ENCODE results near the gene OSBP.
A peak's percentile ranks its signal among the peaks of the same experiment; 100 is the strongest.

The OSBP gene

GRCh38 chr11:59556115-59556916, 59.3 kb downstream of the OSBP start:
- peak; percentile 68 to 85 (median 84) for DNase-seq
- Histone ChIP-seq H3K4me3 (ENCODE audit: control insufficient read depth in 1 of 7, extremely low read depth in 1 of 7, insufficient read depth in 4 of 7, low read depth in 2 of 7, low read length in 6 of 7) (peak overlapping the region in 6 of 7 experiments; percentile 56 to 81 (median 68)), H3K4me1 (ENCODE audit: control extremely low read depth in 1 of 4, control insufficient read depth in 4 of 4, insufficient read depth in 4 of 4, low read length in 3 of 4) (peaks cover 7 to 27% (median 16%) of the 10 kb centered on the region in 4 experiments), H3K9me3 (ENCODE audit: control extremely low read depth in 1 of 5, control insufficient read depth in 4 of 5, insufficient read depth in 2 of 5, low read depth in 1 of 5, low read length in 4 of 5) (no peaks in the 10 kb centered on the region), H3K27me3 (replicated peaks in 2 of 5; ENCODE audit: control insufficient read depth in 4 of 5, insufficient read depth in 5 of 5, low read length in 4 of 5) (peaks cover 0 to 3% (median 0%) of the 10 kb centered on the region in 5 experiments), H3K36me3 (ENCODE audit: control insufficient read depth in 4 of 4, insufficient read depth in 4 of 4, low read length in 3 of 4) (no peaks in the 10 kb centered on the region), H3K27ac (ENCODE audit: insufficient read depth in 1 of 2, low read depth in 1 of 2, low read length in 2 of 2, poor library complexity in 1 of 2, severe bottlenecking in 2 of 2) (peak overlapping the region in 1 of 2 experiments; percentile 27)
- CTCF ChIA-PET = interaction anchor here (1.2 to 1.7 kb wide), 3 partner anchors 10 to 14 kb away, joined by 3 to 6 read pairs (median 3); no protein-coding TSS in a partner anchor
- WGBS (ENCODE audit: insufficient coverage) = 3% methylated on average over 26 of the region's 30 CpGs
- POLR2A ChIA-PET = no interaction called here

- POLR2A ChIA-PET = no interaction called here
- 9% methylated on average over 17 of the region's 17 CpGs for WGBS (ENCODE audit: insufficient coverage)
- Histone ChIP-seq H3K4me1 (ENCODE audit: control extremely low read depth in 1 of 4, control insufficient read depth in 4 of 4, insufficient read depth in 4 of 4, low read length in 3 of 4) (peaks cover 7 to 25% (median 14%) of the 10 kb centered on the region in 4 experiments), H3K27me3 (replicated peaks in 2 of 5; ENCODE audit: control insufficient read depth in 4 of 5, insufficient read depth in 5 of 5, low read length in 4 of 5) (peaks cover 0 to 3% (median 0%) of the 10 kb centered on the region in 5 experiments), H3K4me3 (ENCODE audit: control insufficient read depth in 1 of 7, extremely low read depth in 1 of 7, insufficient read depth in 4 of 7, low read depth in 2 of 7, low read length in 6 of 7) (peak overlapping the region in 6 of 7 experiments; percentile 56 to 81 (median 68)), H3K9me3 (ENCODE audit: control extremely low read depth in 1 of 5, control insufficient read depth in 4 of 5, insufficient read depth in 2 of 5, low read depth in 1 of 5, low read length in 4 of 5) (no peaks in the 10 kb centered on the region), H3K27ac (ENCODE audit: insufficient read depth in 1 of 2, low read depth in 1 of 2, low read length in 2 of 2, poor library complexity in 1 of 2, severe bottlenecking in 2 of 2) (no peak overlapping the region), H3K36me3 (ENCODE audit: control insufficient read depth in 4 of 4, insufficient read depth in 4 of 4, low read length in 3 of 4) (no peaks in the 10 kb centered on the region)
- DNase-seq = peak in 1 of 3 donors; percentile 21
- CTCF ChIA-PET = no interaction called here
These were observed 59.9 kb downstream of the OSBP start for GRCh38 chr11:59555601-59556114.

- 98% methylated on average over 9 of the region's 21 CpGs for WGBS (ENCODE audit: insufficient coverage)
- H3K36me3 ChIP-seq (ENCODE audit: control insufficient read depth in 4 of 4, insufficient read depth in 4 of 4, low read length in 3 of 4) = no peaks in the 10 kb centered on the region
- no peak for DNase-seq
- no peak overlapping the region for H3K4me3 ChIP-seq (ENCODE audit: control insufficient read depth in 1 of 7, extremely low read depth in 1 of 7, insufficient read depth in 4 of 7, low read depth in 2 of 7, low read length in 6 of 7)
- CTCF ChIA-PET = no interaction called here
- H3K4me1 ChIP-seq (ENCODE audit: control extremely low read depth in 1 of 4, control insufficient read depth in 4 of 4, insufficient read depth in 4 of 4, low read length in 3 of 4) = peaks cover 10 to 24% (median 18%) of the 10 kb centered on the region in 4 experiments
- POLR2A ChIA-PET = no interaction called here
- H3K9me3 ChIP-seq (ENCODE audit: control extremely low read depth in 1 of 5, control insufficient read depth in 4 of 5, insufficient read depth in 2 of 5, low read depth in 1 of 5, low read length in 4 of 5) = no peaks in the 10 kb centered on the region
- H3K27ac ChIP-seq (ENCODE audit: insufficient read depth in 1 of 2, low read depth in 1 of 2, low read length in 2 of 2, poor library complexity in 1 of 2, severe bottlenecking in 2 of 2) = no peak overlapping the region
- peaks cover 0 to 3% (median 0%) of the 10 kb centered on the region in 5 experiments for H3K27me3 ChIP-seq (replicated peaks in 2 of 5; ENCODE audit: control insufficient read depth in 4 of 5, insufficient read depth in 5 of 5, low read length in 4 of 5)
These were observed 62.3 kb downstream of the OSBP start for GRCh38 chr11:59553323-59553722.

GRCh38 chr11:59552844-59553243, 62.7 kb downstream of the OSBP start:
- Histone ChIP-seq H3K36me3 (ENCODE audit: control insufficient read depth in 4 of 4, insufficient read depth in 4 of 4, low read length in 3 of 4) (no peaks in the 10 kb centered on the region), H3K4me1 (ENCODE audit: control extremely low read depth in 1 of 4, control insufficient read depth in 4 of 4, insufficient read depth in 4 of 4, low read length in 3 of 4) (peaks cover 10 to 24% (median 18%) of the 10 kb centered on the region in 4 experiments), H3K4me3 (ENCODE audit: control insufficient read depth in 1 of 7, extremely low read depth in 1 of 7, insufficient read depth in 4 of 7, low read depth in 2 of 7, low read length in 6 of 7) (no peak overlapping the region), H3K9me3 (ENCODE audit: control extremely low read depth in 1 of 5, control insufficient read depth in 4 of 5, insufficient read depth in 2 of 5, low read depth in 1 of 5, low read length in 4 of 5) (no peaks in the 10 kb centered on the region), H3K27me3 (replicated peaks in 2 of 5; ENCODE audit: control insufficient read depth in 4 of 5, insufficient read depth in 5 of 5, low read length in 4 of 5) (peaks cover 0 to 3% (median 0%) of the 10 kb centered on the region in 5 experiments), H3K27ac (ENCODE audit: insufficient read depth in 1 of 2, low read depth in 1 of 2, low read length in 2 of 2, poor library complexity in 1 of 2, severe bottlenecking in 2 of 2) (no peak overlapping the region)
- DNase-seq = no peak
- ChIA-PET POLR2A (no interaction called here), CTCF (no interaction called here)
- 79% methylated on average over 2 of the region's 2 CpGs for WGBS (ENCODE audit: insufficient coverage)

- Histone ChIP-seq H3K27me3 (replicated peaks in 2 of 5; ENCODE audit: control insufficient read depth in 4 of 5, insufficient read depth in 5 of 5, low read length in 4 of 5) (peaks cover 0 to under 1% (median 0%) of the 10 kb centered on the region in 5 experiments), H3K4me3 (ENCODE audit: control insufficient read depth in 1 of 7, extremely low read depth in 1 of 7, insufficient read depth in 4 of 7, low read depth in 2 of 7, low read length in 6 of 7) (peak overlapping the region in 6 of 7 experiments; percentile 74 to 95 (median 84)), H3K27ac (ENCODE audit: insufficient read depth in 1 of 2, low read depth in 1 of 2, low read length in 2 of 2, poor library complexity in 1 of 2, severe bottlenecking in 2 of 2) (peak overlapping the region in 1 of 2 experiments; percentile 81), H3K36me3 (ENCODE audit: control insufficient read depth in 4 of 4, insufficient read depth in 4 of 4, low read length in 3 of 4) (no peaks in the 10 kb centered on the region), H3K9me3 (ENCODE audit: control extremely low read depth in 1 of 5, control insufficient read depth in 4 of 5, insufficient read depth in 2 of 5, low read depth in 1 of 5, low read length in 4 of 5) (no peaks in the 10 kb centered on the region), H3K4me1 (ENCODE audit: control extremely low read depth in 1 of 4, control insufficient read depth in 4 of 4, insufficient read depth in 4 of 4, low read length in 3 of 4) (peaks cover 10 to 24% (median 17%) of the 10 kb centered on the region in 4 experiments)
- DNase-seq = peak; percentile 49 to 64 (median 58)
- ChIA-PET POLR2A (no interaction called here), CTCF (interaction anchor here (1.1 kb wide), 1 partner anchor 9 kb away, joined by 3 read pairs; no protein-coding TSS in a partner anchor)
- 50% methylated on average over 17 of the region's 30 CpGs for WGBS (ENCODE audit: insufficient coverage)
These were observed 63.7 kb downstream of the OSBP start for GRCh38 chr11:59551659-59552521.

- Histone ChIP-seq H3K9me3 (ENCODE audit: control extremely low read depth in 1 of 5, control insufficient read depth in 4 of 5, insufficient read depth in 2 of 5, low read depth in 1 of 5, low read length in 4 of 5) (no peaks in the 10 kb centered on the region), H3K27ac (ENCODE audit: insufficient read depth in 1 of 2, low read depth in 1 of 2, low read length in 2 of 2, poor library complexity in 1 of 2, severe bottlenecking in 2 of 2) (peak overlapping the region; percentile 4 to 81), H3K4me3 (ENCODE audit: control insufficient read depth in 1 of 7, extremely low read depth in 1 of 7, insufficient read depth in 4 of 7, low read depth in 2 of 7, low read length in 6 of 7) (peak overlapping the region in 6 of 7 experiments; percentile 74 to 95 (median 84)), H3K27me3 (replicated peaks in 2 of 5; ENCODE audit: control insufficient read depth in 4 of 5, insufficient read depth in 5 of 5, low read length in 4 of 5) (no peaks in the 10 kb centered on the region), H3K4me1 (ENCODE audit: control extremely low read depth in 1 of 4, control insufficient read depth in 4 of 4, insufficient read depth in 4 of 4, low read length in 3 of 4) (peaks cover 7 to 22% (median 15%) of the 10 kb centered on the region in 4 experiments), H3K36me3 (ENCODE audit: control insufficient read depth in 4 of 4, insufficient read depth in 4 of 4, low read length in 3 of 4) (no peaks in the 10 kb centered on the region)
- WGBS (ENCODE audit: insufficient coverage) = 0% methylated on average over 25 of the region's 34 CpGs
- peak; percentile 89 to 94 (median 94) for DNase-seq
- ChIA-PET CTCF (interaction anchor here (0.6 to 2.5 kb wide), 3 partner anchors 10 to 145 kb away, joined by 3 to 12 read pairs (median 4); no protein-coding TSS in a partner anchor), POLR2A (no interaction called here)
These were observed 64.5 kb downstream of the OSBP start for GRCh38 chr11:59550842-59551658.

Measured in common myeloid progenitor, CD34-positive (primary cell).